ENCODE data around the gene ZNF548.

Gene ZNF548

GRCh38 chr19:57395710-57396109 is 6.1 kb downstream of the ZNF548 start:
- no peak for DNase-seq (ENCODE audit: low read depth)
- TF ChIP-seq, protein P1, sequence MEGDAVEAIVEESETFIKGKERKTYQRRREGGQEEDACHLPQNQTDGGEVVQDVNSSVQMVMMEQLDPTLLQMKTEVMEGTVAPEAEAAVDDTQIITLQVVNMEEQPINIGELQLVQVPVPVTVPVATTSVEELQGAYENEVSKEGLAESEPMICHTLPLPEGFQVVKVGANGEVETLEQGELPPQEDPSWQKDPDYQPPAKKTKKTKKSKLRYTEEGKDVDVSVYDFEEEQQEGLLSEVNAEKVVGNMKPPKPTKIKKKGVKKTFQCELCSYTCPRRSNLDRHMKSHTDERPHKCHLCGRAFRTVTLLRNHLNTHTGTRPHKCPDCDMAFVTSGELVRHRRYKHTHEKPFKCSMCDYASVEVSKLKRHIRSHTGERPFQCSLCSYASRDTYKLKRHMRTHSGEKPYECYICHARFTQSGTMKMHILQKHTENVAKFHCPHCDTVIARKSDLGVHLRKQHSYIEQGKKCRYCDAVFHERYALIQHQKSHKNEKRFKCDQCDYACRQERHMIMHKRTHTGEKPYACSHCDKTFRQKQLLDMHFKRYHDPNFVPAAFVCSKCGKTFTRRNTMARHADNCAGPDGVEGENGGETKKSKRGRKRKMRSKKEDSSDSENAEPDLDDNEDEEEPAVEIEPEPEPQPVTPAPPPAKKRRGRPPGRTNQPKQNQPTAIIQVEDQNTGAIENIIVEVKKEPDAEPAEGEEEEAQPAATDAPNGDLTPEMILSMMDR (IDR thresholded peaks at IDR 0.05; ENCODE audit: insufficient read depth, low read depth, low read length, missing control alignments), result no peak
- no peak overlapping the region for H3K4me3 ChIP-seq (ENCODE audit: low read length)

DNA sequence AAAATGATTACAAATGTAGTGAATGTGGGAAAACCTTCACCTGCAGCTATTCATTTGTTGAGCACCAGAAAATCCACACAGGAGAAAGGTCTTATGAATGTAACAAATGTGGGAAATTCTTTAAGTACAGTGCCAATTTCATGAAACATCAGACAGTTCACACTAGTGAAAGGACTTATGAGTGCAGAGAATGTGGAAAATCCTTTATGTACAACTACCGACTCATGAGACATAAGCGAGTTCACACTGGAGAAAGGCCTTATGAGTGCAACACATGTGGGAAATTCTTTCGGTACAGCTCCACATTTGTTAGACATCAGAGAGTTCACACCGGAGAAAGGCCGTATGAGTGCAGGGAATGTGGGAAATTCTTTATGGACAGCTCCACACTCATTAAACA is 9.2 kb downstream of the ZNF548 start:
- TF ChIP-seq, protein P1 (IDR thresholded peaks at IDR 0.05; ENCODE audit: insufficient read depth, low read depth, low read length, missing control alignments), result no peak
- DNase-seq (ENCODE audit: low read depth), result no peak
- no peak overlapping the region for H3K4me3 ChIP-seq (ENCODE audit: low read length)

DNA sequence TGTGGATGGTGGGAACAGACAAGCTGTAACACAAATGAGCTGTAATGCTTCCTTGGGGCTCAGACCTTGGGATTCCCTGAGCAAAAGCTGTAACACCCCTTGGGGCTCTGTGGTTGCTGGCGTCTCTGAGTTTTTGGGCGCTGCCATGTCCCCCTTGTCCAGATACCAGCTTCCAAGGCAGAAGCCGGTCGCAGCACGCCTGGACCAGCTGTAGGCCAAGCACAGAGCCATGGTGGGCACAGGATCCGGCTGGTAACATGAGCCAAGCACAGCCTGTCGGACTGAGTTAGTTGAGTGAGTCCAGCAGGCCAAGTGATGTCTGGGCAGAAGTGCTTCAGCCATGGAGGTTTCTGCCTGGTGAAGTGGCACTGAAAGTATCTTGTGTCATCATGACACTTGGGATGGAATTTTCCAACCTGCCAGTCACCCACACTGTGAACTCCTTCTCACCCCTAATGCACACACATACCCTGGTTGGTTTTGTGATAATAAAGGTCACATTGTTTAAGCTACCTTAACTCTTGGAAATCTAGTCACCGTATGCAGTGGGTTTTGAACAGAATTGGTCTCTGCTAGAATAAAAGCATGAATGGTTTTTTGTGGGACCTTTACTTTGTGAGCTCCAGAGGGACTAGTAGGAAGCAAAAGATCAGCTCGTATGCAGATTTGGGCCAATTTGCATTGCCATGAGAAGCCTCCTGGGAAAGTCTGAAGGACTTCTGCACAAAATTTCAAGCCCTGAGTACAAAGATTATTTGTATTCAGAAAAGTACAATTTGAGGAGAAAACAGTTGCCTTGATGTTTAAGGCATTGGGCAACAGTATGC is 14.3 kb downstream of the ZNF548 start:
- no peak overlapping the region for H3K4me3 ChIP-seq (ENCODE audit: low read length)
- TF ChIP-seq, protein P1 (IDR thresholded peaks at IDR 0.05; ENCODE audit: insufficient read depth, low read depth, low read length, missing control alignments), result no peak
- DNase-seq (ENCODE audit: low read depth), result no peak

DNA sequence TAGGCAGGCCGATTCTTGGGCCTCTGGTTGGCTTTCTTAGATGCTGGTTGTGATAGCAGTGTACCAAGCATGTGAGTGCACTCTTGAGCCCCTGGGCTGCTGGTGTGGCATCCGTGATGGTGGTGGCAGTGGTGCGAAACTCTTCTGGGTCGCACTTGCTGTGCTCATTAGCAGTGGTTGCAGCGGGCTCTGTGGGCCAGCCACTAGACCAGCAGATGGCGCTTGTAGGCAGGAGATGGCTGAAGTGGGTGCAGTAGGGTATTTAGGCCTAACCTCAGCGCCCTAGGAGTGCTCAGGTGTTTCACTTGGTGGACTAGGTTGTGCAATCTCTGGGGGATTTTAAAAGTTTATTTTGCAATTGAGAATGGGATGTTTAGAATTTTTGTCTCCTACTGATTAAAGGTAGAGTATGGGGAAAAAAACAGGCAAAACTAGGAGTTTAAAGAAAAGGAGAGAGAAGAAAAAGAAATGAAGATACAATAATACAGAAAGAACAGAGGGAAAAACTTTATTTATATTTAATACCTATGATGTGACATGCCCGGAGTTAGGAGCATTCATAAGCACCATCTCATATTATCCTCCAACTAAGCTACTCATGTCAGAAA is 17.0 kb downstream of the ZNF548 start:
- peak; percentile 82 for DNase-seq (ENCODE audit: low read depth)
- H3K4me3 ChIP-seq (ENCODE audit: low read length), result no peak overlapping the region
- TF ChIP-seq, protein P1 (IDR thresholded peaks at IDR 0.05; ENCODE audit: insufficient read depth, low read depth, low read length, missing control alignments), result peak; percentile 94

- DNase-seq (ENCODE audit: low read depth), result peak; percentile 97
- H3K4me3 ChIP-seq (ENCODE audit: low read length), result peak within 1 kb of the TSS; percentile 64
- TF ChIP-seq, protein P1 (IDR thresholded peaks at IDR 0.05; ENCODE audit: insufficient read depth, low read depth, low read length, missing control alignments), result no peak
Observed at GRCh38 chr19:57410877-57411671, 21.4 kb downstream of the ZNF548 start, which contains the start of gene ZNF17. ZNF17 (plus strand) TSS chr19:57411161; CDS start chr19:57413616, 2,455 bp downstream.

- no peak overlapping the region for H3K4me3 ChIP-seq (ENCODE audit: low read length)
- TF ChIP-seq, protein P1 (IDR thresholded peaks at IDR 0.05; ENCODE audit: insufficient read depth, low read depth, low read length, missing control alignments), result no peak
- no peak for DNase-seq (ENCODE audit: low read depth)
Observed at GRCh38 chr19:57419439-57419838, 29.8 kb downstream of the ZNF548 start.
